Tibial artery (tissue), 4 donors: ENCODE measurements around the gene CHST8.

Source experiments
- DNase-seq, 2 donors: peaks; one replicate each; pipeline ENCODE4 v3.0.0-alpha.2; 2019
- H3K27ac ChIP-seq, 2 donors: fragments of 200-600 bp; sonication (generic) in 1 of 2; 1 replicate in 1 of 2; 2 replicates in 1 of 2; pipeline ENCODE4 v1.5.1; 2018 to 2019; ENCODE audit warnings: mild to moderate bottlenecking in 1 of 2
- H3K27me3 ChIP-seq, 2 donors: fragments of 200-600 bp; sonication (generic) in 1 of 2; one replicate each; pipeline versions ENCODE4 v1.5.1 to v1.6.0; 2016 to 2019
- H3K36me3 ChIP-seq, 3 donors: fragments of 200-600 bp; sonication (generic) in 2 of 3; one replicate each; pipeline ENCODE4 v1.5.1; 2016 to 2019; ENCODE audit warnings: mild to moderate bottlenecking in 2 of 3
- H3K4me1 ChIP-seq, 4 donors: fragments of 200-600 bp; sonication (generic) in 2 of 4; 1 replicate in 3 of 4; 2 replicates in 1 of 4; pipeline ENCODE4 v1.5.1; 2016 to 2019
- H3K4me3 ChIP-seq, 2 donors: fragments of 200-600 bp; sonication (generic) in 1 of 2; 1 replicate in 1 of 2; 2 replicates in 1 of 2; pipeline ENCODE4 v1.5.1; 2018 to 2019; ENCODE audit warnings: mild to moderate bottlenecking in 2 of 2
- H3K9me3 ChIP-seq, 3 donors: fragments of 200-600 bp; sonication (generic) in 1 of 3; one replicate each; pipeline ENCODE4 v1.5.1; 2016 to 2019
- CTCF ChIP-seq, 2 experiments: fragments of 200-600 bp in 1 of 2; fragments of 450-650 bp in 1 of 2; IDR thresholded peaks; one replicate each; pipeline ENCODE4 v1.5.1; 2017 to 2019; ENCODE audit warnings: antibody characterized with exemption in 2 of 2, mild to moderate bottlenecking in 1 of 2, moderate library complexity in 1 of 2
- intact Hi-C: fragments of 100-400 bp; cut with DNase I; formaldehyde crosslinking; loops from one replicate; pipeline ENCODE4 v1.15.0; 2023; ENCODE audit warnings: low total_unique reads

The CHST8 gene

GRCh38 chr19:33712268-33712667 lies 90.5 kb downstream of the CHST8 start:
- Histone ChIP-seq H3K9me3 (peaks cover 4 to 12% (median 11%) of the 10 kb centered on the region in 3 donors), H3K4me3 (no peak overlapping the region), H3K36me3 (no peaks in the 10 kb centered on the region), H3K27ac (no peak overlapping the region), H3K27me3 (peaks cover 0 to 4% of the 10 kb centered on the region in 2 donors), H3K4me1 (no peaks in the 10 kb centered on the region)
- intact Hi-C loops, result no loop called here
- TF ChIP-seq CTCF (IDR thresholded peaks at IDR 0.05), result no peak
- no peak for DNase-seq

- H3K4me3 ChIP-seq, result no peak overlapping the region
- TF ChIP-seq CTCF (IDR thresholded peaks at IDR 0.05), result no peak
- DNase-seq, result no peak
- intact Hi-C loops, result no loop called here
- H3K27ac ChIP-seq, result no peak overlapping the region
- peaks cover 4 to 12% (median 11%) of the 10 kb centered on the region in 3 donors for H3K9me3 ChIP-seq
- H3K4me1 ChIP-seq, result no peaks in the 10 kb centered on the region
- H3K27me3 ChIP-seq, result peaks cover 0 to 4% of the 10 kb centered on the region in 2 donors
- no peaks in the 10 kb centered on the region for H3K36me3 ChIP-seq
Observed at GRCh38 chr19:33713194-33713593, 91.4 kb downstream of the CHST8 start.

GRCh38 chr19:33714149-33714548 lies 92.4 kb downstream of the CHST8 start:
- Histone ChIP-seq H3K4me1 (no peaks in the 10 kb centered on the region), H3K4me3 (no peak overlapping the region), H3K27ac (no peak overlapping the region), H3K9me3 (peaks cover 4 to 12% (median 11%) of the 10 kb centered on the region in 3 donors), H3K36me3 (no peaks in the 10 kb centered on the region), H3K27me3 (peaks cover 0 to 4% of the 10 kb centered on the region in 2 donors)
- intact Hi-C loops, result no loop called here
- DNase-seq, result no peak
- TF ChIP-seq CTCF (IDR thresholded peaks at IDR 0.05), result no peak

- Histone ChIP-seq H3K27ac (no peak overlapping the region), H3K4me3 (no peak overlapping the region), H3K4me1 (no peaks in the 10 kb centered on the region), H3K27me3 (peaks cover 0 to 4% of the 10 kb centered on the region in 2 donors), H3K36me3 (no peaks in the 10 kb centered on the region), H3K9me3 (peaks cover 4 to 11% (median 8%) of the 10 kb centered on the region in 3 donors)
- no peak for DNase-seq
- intact Hi-C loops, result no loop called here
- TF ChIP-seq CTCF (IDR thresholded peaks at IDR 0.05), result no peak
Observed at GRCh38 chr19:33715462-33715861, 93.7 kb downstream of the CHST8 start.

GRCh38 chr19:33717878-33718277 lies 96.1 kb downstream of the CHST8 start:
- peaks cover 0 to 8% of the 10 kb centered on the region in 2 donors for H3K27me3 ChIP-seq
- no peaks in the 10 kb centered on the region for H3K36me3 ChIP-seq
- TF ChIP-seq CTCF (IDR thresholded peaks at IDR 0.05), result no peak
- peaks cover 4 to 11% (median 8%) of the 10 kb centered on the region in 3 donors for H3K9me3 ChIP-seq
- H3K4me3 ChIP-seq, result no peak overlapping the region
- no peak for DNase-seq
- no peaks in the 10 kb centered on the region for H3K4me1 ChIP-seq
- intact Hi-C loops, result no loop called here
- no peak overlapping the region for H3K27ac ChIP-seq
